NCI-H748 (cell line): ENCODE results near the gene SAV1.
"Not testable (repeated sequence)": the region's sequence is repeated elsewhere in the genome, so short reads cannot be mapped to it uniquely, and the experiment has no call there.

Experiments used
- DNase-seq: peaks from one replicate; lab custom pipeline; 2025; ENCODE audit not compliant: unreplicated experiment; lab: John Stamatoyannopoulos, UW

The SAV1 gene

DNA sequence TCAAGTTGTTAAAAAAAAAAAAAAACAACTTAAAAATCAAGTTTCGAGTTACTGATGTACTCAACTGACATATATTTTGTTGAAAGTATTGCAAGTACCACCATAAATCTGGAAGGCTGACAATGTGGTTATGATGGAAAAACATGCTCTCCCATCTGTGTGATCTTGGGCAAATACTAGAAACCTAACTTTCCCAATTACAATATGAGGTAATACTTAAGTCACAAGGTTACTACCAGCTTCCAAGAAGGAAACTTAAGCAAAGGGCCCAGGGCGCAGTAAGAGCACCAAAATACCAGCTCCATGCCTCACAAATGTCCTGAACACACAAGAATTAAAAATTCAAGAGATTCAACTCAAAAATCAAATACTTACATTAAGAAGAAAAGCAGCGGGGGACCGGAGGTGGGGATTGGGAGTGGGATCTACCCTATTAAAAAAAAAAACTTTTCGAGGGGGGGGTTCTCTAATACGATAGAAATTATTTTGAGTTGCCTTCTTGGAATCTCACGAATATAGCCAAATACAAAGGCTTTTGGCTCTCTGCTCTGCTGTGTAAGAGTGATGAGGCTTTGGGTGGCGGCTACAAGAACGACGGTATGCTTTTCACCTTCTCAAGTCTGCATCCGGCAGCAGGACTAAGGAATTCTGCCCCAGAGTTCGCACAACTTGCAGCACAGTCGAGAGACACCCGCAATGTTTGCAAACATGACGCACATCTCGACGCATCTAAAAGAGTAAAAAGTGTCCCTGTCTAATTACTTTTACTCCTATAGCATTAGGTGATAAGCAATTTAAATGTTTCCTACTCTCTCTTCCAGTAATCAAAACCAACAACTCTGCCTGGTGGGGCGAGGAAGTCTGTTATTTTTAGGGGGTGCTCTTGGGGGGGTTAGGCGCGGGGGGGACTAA is 1.1 kb downstream of the SAV1 start:
- DNase-seq, result peak; percentile 49

DNA sequence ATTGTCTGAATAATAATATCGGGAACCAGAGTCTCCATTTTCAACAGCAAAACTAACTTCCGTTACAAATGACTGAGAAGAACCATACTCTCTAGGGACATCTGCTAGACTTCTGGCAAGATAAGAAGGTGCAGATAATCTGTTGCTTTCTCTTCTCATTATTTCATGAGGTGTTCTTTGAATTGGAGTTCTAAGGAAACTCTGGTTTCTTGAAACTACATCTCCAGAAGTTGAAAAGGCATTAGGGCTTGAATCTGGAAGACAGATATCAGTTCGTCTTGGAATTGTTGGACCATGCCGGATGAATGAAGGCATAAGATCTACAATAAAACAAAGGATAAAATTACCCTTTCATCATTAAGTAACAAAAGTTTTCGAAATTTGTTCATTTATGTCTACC is 2.8 kb downstream of the SAV1 start:
- DNase-seq, result not testable (repeated sequence)

DNA sequence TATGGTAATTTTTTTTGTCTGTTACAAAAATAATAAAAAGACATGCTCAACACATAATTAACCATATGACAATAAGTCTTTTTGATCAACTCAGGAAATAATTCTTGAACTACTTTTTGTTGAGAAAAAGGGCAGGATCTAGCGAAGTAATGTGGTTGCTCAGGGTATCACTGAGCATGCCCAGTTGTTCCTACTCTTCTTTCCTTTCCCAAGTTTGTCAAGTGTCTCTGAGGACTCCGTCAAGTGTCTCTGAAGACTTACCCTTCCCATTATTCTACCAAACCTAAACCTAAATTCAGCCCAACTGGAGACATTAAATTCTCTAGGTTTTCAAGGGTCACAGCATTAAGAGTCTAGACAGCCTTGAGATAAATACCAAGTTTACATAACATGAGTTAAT is 3.5 kb downstream of the SAV1 start:
- not testable (repeated sequence) for DNase-seq

DNA sequence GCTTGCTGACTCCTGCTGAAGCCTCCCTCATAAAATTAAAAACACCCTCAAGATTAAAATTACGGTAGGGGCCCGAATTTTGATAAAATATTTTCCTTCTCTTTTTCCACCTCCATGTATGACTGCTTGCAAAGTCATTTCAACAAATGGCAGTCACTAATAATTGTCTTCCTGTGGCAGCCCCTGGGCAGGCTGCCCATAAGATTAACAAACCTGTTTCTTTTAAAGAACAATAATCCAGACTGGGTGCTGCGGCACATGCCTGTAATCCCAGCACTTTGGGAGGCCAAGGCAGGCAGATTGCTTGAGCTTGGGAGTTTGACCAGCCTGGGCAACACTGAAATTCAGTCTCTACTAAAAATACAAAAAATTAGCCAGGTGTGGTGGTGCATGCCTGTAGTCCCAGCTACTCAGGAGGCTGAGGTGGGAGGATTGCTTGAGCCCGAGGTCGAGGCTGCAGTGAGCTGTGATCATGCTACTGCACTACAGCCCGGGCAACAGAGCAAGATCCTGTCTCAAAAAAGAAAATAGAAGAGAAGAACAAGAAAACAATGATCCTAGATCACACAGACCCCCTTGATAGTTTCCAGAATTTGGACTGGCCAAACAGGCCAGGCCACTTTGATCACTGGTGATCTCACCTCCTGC is 8.7 kb downstream of the SAV1 start:
- no peak for DNase-seq

DNA sequence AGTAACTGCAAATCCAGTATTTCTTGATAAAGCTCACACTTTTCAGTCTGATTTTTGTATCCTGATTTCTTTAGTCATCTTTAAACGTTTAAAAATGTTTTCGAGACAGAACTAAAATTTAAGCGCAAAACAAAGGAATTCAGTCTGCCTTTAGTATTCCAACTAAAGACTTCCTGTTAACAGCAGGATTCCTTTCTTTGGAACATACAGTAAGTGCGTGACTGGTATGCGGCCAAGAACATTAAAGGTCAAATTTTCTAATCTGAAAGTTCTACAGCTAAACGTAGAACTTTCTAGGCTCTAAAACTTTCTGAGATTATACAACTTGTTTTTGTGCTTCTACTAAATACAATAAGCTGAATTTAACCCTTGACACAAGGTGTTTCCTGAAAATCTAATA is 9.9 kb downstream of the SAV1 start:
- no peak for DNase-seq

DNA sequence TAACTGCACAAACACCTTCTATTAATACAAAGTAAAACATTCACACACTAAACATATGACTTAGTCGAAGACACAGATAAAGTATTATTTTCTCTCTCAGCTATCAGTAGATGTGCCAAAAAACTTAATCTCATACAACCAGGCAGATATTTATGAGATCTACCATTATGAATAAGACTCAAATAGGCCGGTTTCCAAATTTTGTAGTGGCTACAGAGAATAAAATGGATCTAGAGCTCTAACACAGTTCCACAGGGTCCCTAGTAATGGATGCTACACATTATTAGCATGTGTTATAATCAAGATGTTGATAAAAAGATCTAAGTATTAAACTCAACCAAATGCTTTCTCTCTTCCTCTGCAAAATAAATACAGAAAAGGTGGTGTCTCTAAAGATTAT is 10.4 kb downstream of the SAV1 start:
- no peak for DNase-seq

DNA sequence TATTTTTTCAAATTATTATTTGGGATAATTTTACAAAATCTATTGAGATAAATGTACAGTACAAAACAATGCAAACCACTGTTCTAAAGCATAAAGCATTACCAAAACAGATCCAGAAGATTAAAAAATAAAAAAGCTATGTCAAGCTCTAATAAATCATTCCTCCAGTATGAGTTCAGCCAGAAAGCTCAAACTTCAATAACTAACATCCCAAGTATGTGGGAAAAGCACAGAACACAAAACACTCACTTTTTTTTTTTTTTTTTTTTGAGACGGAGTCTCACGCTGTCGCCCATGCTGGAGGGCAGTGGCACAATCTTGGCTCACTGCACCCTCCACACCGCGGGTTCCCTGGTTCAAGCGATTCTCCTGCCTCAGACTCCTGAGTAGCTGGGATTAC is 11.3 kb downstream of the SAV1 start:
- DNase-seq, result no peak

DNA sequence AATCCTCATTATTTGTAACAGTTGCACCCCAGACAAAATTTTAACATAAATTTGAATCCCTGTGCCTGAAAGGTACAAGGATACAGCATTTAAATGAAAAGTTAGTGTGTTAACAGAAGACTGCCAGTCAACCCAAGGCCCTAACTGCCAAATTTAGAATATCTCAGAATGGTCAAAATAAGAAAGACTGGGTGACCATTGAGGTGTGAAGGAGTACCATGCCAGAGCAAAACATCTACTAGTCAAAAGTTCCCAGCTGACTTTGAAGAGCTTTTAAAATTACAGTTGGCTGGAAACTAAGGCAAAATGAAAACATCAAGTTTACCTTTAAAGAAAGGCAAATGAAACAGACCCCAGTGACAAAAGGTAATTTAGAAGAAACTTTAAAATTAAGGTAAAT is 18.4 kb downstream of the SAV1 start:
- DNase-seq, result no peak

DNA sequence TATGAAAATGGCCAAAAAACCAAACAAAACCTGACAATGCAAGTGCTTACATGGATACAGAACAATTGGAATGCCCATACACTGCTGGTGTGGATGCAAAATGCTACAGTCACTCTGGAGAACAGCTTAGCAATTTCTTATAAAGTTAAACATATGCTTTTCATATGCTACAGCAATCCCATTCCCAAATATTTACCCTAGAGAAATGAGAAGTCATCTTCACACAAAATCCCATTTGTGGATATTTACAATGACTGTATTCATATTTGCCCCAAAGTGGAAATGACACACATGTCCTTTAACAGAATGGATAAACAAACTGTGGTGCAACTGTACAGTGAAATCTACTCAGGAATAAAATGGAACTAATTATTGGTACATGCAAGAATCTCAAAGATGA is 20.4 kb downstream of the SAV1 start:
- DNase-seq, result no peak

DNA sequence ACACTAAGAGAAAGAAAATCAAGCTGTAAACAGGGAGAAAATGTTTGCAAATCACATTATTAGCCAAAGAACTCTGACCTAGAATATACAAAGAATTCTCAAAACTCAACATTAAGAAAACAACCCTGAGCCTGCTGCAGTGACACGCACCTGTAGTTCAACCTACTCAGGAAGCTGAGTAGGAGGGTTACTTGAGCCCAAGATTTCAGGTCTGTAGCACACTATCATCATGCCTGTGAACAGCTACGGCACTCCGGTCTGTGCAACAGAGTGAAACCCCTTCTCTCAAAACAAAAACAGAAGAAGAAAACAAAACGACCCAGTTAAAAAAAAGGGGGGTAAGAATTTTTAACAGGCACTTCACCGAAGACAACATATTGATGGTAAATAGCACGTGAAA is 20.8 kb downstream of the SAV1 start:
- DNase-seq, result no peak

DNA sequence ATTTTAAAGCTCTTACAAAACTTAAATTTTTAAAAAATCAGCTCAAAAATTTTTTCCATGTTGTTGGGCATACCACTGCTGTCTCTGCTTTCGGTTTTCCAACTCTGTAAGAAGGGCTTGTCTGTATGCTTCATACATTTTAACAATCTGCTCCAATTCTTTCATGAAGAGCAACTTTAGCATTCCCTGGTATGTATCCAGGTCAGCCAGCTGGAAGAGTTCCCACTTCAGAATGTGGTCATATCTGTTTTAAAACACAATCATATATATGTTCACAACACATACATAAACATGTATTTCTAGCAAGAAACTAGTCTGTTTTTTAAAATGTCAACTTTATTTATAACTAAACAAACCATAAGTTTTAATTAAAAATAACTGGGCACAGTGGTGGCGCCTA is 33.0 kb downstream of the SAV1 start:
- no peak for DNase-seq

DNA sequence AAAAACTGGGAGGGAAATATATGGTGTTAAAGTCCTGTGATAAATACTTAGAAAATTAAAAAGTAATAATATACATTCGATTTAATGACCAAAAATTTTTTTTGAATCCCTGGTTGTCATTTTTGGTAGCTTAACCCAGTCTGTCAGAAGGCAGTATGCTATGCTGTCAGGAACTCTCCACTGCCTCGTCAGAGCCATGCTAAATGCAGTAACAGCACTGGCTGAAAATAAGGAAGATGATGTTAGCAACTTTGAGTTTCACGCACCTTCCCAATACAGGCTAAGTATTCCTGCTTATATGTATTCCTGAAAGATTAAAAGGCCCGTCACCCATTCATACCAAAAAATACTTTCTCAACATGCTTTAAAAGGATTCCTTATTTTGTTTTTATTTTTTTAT is 34.2 kb downstream of the SAV1 start:
- no peak for DNase-seq

DNA sequence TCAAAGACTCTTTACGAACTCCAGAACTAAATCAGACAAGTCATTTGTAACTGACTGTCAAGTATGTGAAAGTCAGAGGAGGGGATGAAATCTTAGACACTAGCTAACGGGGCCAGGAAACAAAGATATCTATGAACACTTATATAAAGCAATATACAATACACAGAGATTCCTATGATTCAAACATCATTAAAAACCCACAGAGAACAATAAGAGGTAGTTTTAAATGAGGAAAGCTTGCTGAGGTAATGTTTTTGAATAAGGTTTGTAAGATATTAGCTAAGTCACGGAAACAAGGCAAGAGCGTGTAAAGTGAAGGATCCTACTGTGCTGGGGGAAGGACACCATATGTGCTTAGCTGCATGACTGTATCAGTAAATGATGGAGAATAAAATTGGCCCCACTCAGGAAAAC is 36.7 kb downstream of the SAV1 start:
- DNase-seq, result no peak

DNA sequence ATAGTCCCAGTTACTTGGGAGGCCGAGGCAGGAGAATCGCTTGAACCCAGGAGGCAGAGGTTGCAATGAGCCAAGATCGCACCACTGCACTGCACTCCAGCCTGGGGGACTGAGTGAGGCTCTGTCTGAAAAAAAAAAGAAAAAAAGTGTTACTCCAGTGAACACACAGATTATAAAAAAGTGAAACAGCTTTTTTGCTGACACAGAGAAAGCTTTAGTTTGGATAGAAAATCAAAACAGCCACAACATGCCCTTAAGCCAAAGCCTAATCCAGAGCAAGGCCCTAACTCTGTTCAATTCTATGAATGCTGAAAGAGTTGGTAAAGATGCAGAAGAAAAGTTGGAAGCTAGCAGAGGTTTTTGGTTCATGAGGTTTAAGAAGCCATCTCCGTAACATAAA is 43.2 kb downstream of the SAV1 start:
- not testable (repeated sequence) for DNase-seq

DNA sequence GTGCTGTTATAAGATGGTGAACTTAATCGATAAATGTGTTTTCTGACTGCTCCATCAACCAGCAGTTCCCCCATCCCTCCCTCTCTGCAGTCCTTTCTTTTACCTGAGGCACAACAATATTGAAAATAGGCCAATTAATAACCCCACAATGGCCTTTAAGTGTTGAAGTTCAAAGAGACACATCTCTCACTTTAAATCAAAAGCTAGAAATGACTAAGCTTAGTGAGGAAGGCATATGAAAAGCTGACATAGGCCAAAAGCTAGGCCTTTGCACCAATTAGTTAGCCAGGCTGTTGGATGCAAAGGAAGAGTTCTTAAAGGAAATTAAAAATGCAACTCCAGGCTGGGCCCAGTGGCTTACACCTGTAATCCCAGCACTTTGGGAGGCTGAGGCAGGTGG is 43.7 kb downstream of the SAV1 start:
- DNase-seq, result no peak

DNA sequence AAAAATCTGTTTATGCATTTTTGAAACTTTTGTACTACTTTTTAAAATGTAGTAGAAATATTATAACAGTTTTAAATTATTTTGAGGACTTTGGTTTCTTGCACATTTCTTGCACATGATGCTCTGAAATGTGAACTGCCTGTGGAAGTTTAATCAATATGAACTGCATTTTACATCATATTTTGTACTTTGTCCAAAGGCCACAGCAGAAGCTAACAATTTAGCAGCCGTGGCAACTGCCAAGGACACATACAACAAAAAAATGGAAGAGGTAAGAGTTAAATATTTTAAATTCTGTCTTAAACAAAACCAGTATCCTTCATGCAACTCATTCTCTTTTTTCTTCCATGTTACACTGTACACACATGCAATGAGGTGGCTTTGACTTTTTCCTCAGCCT is 45.1 kb downstream of the SAV1 start:
- DNase-seq, result no peak

DNA sequence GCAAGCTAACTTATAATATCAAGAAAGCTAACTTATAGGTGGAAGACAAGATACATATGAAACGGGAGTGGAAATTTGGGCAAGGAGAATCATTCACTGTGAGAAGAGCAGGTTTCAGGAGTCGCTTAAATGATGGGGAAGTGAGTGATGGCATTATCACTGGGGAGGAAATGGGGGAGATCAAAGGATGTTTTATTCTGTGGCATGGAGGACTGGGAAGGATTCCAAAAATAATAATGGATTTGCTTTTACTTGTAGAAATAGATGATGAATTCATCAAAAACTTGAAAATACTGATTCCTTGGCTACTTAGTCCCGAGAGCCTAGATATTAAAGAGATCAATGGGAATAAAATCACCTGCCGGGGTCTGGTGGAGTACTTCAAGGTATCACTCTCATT is 47.8 kb downstream of the SAV1 start:
- DNase-seq, result no peak

DNA sequence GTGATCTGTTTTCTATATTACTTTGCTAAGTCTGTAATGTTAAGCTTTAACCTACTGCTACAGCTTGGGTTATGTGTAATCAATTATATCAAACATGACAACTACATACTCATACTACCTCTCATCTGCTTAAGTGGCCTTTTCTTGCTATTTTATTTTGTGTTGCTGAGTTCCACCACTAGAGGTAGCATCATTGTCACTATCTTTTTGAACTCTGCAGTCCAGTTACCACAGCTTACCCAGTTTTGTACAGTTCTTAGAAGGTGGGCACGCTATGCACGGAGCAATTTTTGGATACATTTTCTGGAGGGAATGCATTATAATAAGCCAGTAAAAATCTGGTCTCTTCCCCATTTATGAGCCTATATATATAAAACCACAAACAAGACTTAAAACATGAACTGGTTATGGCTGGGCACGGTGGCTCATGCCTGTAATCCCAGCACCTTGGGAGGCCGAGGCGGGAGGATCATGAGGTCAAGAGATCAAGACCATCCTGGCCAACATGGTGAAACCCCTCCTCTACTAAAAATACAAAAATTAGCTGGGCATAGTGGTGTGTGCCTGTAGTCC is 48.5 kb downstream of the SAV1 start:
- peak; percentile 15 for DNase-seq

DNA sequence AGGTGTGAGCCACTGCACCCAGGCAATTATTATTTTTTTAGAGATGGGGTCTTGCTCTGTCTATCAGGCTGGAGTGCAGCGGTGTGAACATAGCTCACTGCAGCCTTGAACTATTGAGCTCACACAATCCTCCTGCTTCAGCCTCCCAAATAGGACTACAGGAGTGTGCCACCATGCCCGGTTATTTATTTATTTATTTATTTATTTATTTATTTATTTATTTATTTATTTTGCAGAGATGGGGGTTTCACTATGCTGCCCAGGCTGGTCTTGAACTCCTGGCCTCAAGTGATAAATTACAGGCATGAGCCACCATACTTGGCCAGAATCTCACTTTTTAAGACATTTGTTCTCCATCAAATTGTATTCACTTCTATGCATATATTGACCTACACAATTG is 51.8 kb downstream of the SAV1 start:
- DNase-seq, result no peak

DNA sequence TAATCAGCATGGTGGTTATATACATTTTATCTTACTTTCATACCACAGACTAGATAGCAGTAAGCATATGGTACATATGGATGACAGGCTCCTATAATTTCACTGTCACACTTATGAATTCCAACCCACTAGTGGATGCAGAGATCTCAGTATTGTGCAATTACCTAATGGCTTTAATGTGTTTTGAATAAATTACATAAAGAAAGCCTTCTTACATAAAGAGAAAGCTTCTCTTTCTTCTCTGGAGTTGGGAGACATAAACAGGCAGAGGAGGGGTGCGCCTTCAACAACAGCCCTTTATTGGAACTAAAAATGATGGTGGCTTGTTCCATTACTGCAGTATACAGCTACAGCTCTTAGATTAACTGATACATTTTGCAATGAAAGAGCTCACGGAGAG is 52.6 kb downstream of the SAV1 start:
- no peak for DNase-seq

DNA sequence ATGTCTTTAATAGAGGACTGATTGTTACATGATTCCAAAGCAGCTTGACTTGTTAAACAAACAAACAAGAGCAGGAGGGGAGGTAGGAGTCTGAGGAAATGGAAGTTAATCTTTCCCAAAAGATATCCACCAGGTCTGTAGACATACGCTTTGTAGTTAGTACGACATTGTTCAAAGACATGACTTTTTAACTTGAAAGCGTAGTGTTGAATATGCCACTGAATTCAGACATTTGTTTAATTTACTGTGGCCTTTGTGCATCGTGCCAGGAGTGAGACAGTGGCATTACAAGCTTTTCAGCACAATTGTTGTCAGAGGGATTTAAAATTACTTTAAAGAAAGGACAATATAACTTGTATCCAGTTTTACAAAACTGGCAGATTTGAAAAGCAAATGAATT is 53.0 kb downstream of the SAV1 start:
- no peak for DNase-seq

DNA sequence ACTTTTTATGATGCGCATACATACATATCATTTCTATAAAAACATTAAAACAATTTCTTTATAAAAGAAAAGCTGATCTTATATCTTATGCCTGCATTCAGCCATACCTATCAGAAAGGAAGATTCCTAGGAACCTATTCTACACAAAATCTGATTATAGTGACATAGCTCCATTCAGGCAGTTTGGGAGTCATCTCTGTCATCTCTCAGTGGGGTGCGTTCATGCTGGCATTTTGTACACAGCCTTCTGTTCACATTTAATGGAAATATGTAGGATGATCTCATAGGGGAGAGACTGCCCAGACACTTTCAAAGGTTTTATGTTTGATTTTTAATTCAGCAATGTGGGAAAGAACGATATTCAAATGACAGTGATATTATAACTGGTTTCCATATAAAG is 55.3 kb downstream of the SAV1 start:
- no peak for DNase-seq
